SU-DHL-6 (cell line): ENCODE data around the gene ABHD16B.

Source experiments
- EZH2phosphoT487 ChIP-seq: fragments of 200-600 bp; sonication (generic), shearing (Covaris generic); conservative IDR thresholded peaks from 2 replicates; pipeline ENCODE4 v1.6.1; 2018; ENCODE audit warnings: mild to moderate bottlenecking, antibody characterized with exemption, low read length, moderate library complexity, mixed read lengths
- TF ChIP-seq, protein P1 (sequence below): fragments of 200-600 bp; sonication (generic); IDR thresholded peaks from one replicate; pipeline ENCODE4 v1.5.1; 2017; ENCODE audit warnings: antibody characterized with exemption, mild to moderate bottlenecking, low read length, moderate library complexity; ENCODE audit not compliant: insufficient read depth, poor library complexity, severe bottlenecking

DNA sequence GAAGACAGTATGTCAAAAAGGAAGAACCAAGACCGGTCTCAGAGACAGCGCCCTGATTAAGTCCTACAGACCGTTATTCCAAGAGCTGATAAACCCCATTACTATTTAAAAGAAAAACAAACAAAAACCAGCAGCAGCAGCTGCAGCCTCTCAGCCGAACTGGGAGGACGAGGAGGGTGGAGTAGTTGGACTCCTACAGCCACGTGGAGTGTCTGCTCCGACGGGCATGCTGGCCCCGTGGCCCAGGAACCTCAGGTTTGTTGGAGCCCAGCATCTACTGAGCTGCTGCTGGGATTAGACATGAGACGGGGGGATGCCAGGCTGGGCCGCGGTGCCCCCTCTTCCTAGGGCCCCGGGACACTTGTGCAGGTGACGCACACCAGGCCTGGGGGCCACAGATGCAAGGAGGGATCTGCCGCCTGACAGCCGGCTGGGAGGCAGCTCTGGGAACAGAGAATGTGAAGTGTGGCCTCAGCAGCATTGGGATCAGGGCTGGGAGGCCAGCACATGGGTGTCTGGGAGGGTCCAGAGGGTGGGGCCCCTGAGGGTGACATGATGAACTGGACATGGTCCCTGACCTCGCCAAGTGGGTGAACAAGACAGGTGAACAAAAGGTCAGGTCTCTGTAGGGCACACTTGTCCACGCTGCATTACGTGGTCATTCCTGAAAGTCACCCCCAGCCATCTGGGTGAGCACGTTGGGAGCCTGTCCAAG lies 27.4 kb upstream of the ABHD16B start:
- TF ChIP-seq, protein P1, sequence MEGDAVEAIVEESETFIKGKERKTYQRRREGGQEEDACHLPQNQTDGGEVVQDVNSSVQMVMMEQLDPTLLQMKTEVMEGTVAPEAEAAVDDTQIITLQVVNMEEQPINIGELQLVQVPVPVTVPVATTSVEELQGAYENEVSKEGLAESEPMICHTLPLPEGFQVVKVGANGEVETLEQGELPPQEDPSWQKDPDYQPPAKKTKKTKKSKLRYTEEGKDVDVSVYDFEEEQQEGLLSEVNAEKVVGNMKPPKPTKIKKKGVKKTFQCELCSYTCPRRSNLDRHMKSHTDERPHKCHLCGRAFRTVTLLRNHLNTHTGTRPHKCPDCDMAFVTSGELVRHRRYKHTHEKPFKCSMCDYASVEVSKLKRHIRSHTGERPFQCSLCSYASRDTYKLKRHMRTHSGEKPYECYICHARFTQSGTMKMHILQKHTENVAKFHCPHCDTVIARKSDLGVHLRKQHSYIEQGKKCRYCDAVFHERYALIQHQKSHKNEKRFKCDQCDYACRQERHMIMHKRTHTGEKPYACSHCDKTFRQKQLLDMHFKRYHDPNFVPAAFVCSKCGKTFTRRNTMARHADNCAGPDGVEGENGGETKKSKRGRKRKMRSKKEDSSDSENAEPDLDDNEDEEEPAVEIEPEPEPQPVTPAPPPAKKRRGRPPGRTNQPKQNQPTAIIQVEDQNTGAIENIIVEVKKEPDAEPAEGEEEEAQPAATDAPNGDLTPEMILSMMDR, result no peak
- no peak for TF ChIP-seq EZH2phosphoT487
